MM.1S (cell line): Measurements from ENCODE around the gene LRAT.
"Not testable (repeated sequence)": the region's sequence is repeated elsewhere in the genome, so short reads cannot be mapped to it uniquely, and the experiment has no call there.

Source experiments
- DNase-seq: peaks from one replicate; pipeline ENCODE4 v3.0.0-alpha.2; 2015
- H2AFZ ChIP-seq: fragments of 300-600 bp; sonication (generic); 2 replicates; pipeline ENCODE4 v1.6.0; 2016; ENCODE audit warnings: antibody characterized with exemption, low read length
- H3F3A ChIP-seq: fragments of 300-600 bp; sonication (generic); 2 replicates; pipeline ENCODE4 v1.6.1; 2016; ENCODE audit warnings: mild to moderate bottlenecking, antibody characterized with exemption, low read length, moderate library complexity, mixed read lengths; ENCODE audit not compliant: insufficient read depth
- H3K27ac ChIP-seq: fragments of 300-600 bp; sonication (generic); 2 replicates; pipeline ENCODE4 v1.5.1; 2016; ENCODE audit warnings: mild to moderate bottlenecking, low read length
- H3K27me3 ChIP-seq: fragments of 300-600 bp; sonication (generic); replicated peaks from 2 replicates; pipeline ENCODE4 v1.6.0; 2016; ENCODE audit warnings: low read length; ENCODE audit not compliant: insufficient read depth
- H3K36me3 ChIP-seq: fragments of 300-600 bp; sonication (generic); replicated peaks from 2 replicates; pipeline ENCODE4 v1.6.1; 2016; ENCODE audit warnings: mild to moderate bottlenecking, low read length, mixed read lengths; ENCODE audit not compliant: insufficient read depth
- H3K4me1 ChIP-seq: fragments of 300-600 bp; sonication (generic); 2 replicates; pipeline ENCODE4 v1.6.1; 2016; ENCODE audit warnings: low read length, mixed read lengths
- H3K4me2 ChIP-seq: fragments of 300-600 bp; sonication (generic); 2 replicates; pipeline ENCODE4 v1.6.0; 2016; ENCODE audit warnings: low read depth, low read length
- H3K4me3 ChIP-seq: fragments of 300-600 bp; sonication (generic); 2 replicates; pipeline ENCODE4 v1.5.1; 2016; ENCODE audit warnings: low read length, mixed read lengths
- H3K79me2 ChIP-seq: fragments of 300-600 bp; sonication (generic); 2 replicates; pipeline ENCODE4 v1.6.1; 2016; ENCODE audit warnings: mixed run types, low read length, mixed read lengths
- H3K9ac ChIP-seq: fragments of 300-600 bp; sonication (generic); 2 replicates; pipeline ENCODE4 v1.6.1; 2016; ENCODE audit warnings: low read length, mixed read lengths
- H3K9me2 ChIP-seq: fragments of 300-600 bp; sonication (generic); replicated peaks from 2 replicates; pipeline ENCODE4 v1.6.1; 2016; ENCODE audit warnings: mild to moderate bottlenecking, low read length, mixed read lengths; ENCODE audit not compliant: insufficient read depth
- H3K9me3 ChIP-seq: fragments of 300-600 bp; sonication (generic); replicated peaks from 2 replicates; pipeline ENCODE4 v1.6.1; 2016; ENCODE audit warnings: mild to moderate bottlenecking, low read length, mixed read lengths; ENCODE audit not compliant: insufficient read depth
- H4K20me1 ChIP-seq: fragments of 300-600 bp; sonication (generic); 2 replicates; pipeline ENCODE4 v1.6.1; 2016; ENCODE audit warnings: mild to moderate bottlenecking, low read length, moderate library complexity, mixed read lengths; ENCODE audit not compliant: insufficient read depth
- EZH2 ChIP-seq: fragments of 300-600 bp; sonication (generic); optimal IDR thresholded peaks from 2 replicates; pipeline ENCODE3; 2017; ENCODE audit warnings: low read depth, mild to moderate bottlenecking, antibody characterized with exemption, low read length, mixed read lengths
- EZH2phosphoT487 ChIP-seq: fragments of 300-600 bp; sonication (generic); IDR thresholded peaks from 2 replicates; pipeline ENCODE4 v1.6.1; 2018; ENCODE audit warnings: antibody characterized with exemption, low read length
- TF ChIP-seq, protein P1 (sequence below): fragments of 300-600 bp; sonication (generic); IDR thresholded peaks from 2 replicates; pipeline ENCODE4 v1.5.1; 2016; ENCODE audit warnings: antibody characterized with exemption, low read length, mixed read lengths

LRAT gene

DNA sequence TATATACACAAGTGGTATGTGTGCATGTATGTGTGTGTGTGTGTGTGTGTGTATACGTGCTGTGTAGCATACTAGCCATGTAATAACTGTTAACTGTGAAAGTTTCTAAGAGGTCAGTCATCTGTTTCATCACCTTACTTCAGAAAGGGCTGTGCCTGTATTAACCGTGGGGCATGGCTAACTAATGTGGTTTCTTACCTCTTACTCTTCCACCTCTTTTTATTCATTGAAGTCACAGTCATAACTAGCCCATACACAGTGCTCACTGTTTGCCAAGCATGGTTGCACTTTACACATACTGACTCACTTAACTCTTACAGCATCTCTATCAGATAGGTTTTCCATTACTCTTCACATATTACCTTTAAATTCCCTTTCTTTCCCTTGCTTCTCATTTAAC lies 23.7 kb upstream of the LRAT start:
- no peak for DNase-seq
- H3K79me2 ChIP-seq: no peaks in the 10 kb centered on the region
- H3K27me3 ChIP-seq: no peaks in the 10 kb centered on the region
- H3K9me3 ChIP-seq: no peaks in the 10 kb centered on the region
- H3K9me2 ChIP-seq: no peaks in the 10 kb centered on the region
- no peaks in the 10 kb centered on the region for H4K20me1 ChIP-seq
- H2AFZ ChIP-seq: no peak overlapping the region
- no peak overlapping the region for H3K9ac ChIP-seq
- no peaks in the 10 kb centered on the region for H3K36me3 ChIP-seq
- no peak overlapping the region for H3K4me2 ChIP-seq
- no peak overlapping the region for H3K4me3 ChIP-seq
- no peaks in the 10 kb centered on the region for H3K4me1 ChIP-seq
- TF ChIP-seq EZH2phosphoT487: no peak
- TF ChIP-seq, protein P1, sequence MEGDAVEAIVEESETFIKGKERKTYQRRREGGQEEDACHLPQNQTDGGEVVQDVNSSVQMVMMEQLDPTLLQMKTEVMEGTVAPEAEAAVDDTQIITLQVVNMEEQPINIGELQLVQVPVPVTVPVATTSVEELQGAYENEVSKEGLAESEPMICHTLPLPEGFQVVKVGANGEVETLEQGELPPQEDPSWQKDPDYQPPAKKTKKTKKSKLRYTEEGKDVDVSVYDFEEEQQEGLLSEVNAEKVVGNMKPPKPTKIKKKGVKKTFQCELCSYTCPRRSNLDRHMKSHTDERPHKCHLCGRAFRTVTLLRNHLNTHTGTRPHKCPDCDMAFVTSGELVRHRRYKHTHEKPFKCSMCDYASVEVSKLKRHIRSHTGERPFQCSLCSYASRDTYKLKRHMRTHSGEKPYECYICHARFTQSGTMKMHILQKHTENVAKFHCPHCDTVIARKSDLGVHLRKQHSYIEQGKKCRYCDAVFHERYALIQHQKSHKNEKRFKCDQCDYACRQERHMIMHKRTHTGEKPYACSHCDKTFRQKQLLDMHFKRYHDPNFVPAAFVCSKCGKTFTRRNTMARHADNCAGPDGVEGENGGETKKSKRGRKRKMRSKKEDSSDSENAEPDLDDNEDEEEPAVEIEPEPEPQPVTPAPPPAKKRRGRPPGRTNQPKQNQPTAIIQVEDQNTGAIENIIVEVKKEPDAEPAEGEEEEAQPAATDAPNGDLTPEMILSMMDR: no peak
- no peak for TF ChIP-seq EZH2
- H3K27ac ChIP-seq: no peak overlapping the region
- no peaks in the 10 kb centered on the region for H3F3A ChIP-seq

DNA sequence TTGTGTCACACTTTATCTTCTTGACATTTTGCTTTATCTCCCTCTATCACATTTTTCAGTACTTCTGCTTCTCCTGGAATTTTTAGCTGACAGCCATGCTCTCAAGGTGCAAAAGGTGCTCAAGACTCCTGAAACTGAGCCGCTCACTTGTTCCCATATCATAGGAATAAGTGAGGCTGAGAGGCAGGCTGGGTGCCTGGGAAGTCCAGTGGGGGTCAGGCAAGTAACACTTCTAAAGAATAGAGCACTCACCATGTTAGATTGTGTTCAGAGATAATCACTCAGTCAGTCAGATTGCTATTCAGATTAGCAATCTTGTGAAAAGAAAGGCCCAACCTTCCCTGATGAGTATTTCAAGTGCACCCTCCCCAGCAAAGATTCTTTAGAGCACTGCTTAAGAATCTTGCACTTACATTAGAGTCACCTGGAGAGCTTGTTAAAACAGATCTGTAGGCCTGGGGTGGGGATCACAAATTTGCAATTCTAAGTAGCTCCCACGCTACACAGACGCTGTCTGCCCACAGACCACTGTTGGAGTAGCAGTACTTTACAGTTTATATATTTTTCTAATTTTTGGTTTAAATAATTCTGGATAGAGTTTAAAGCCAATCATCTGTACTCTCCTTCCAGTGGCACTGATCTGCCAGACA lies 23.1 kb upstream of the LRAT start:
- Histone ChIP-seq H3K4me2 (no peak overlapping the region), H3K9me2 (no peaks in the 10 kb centered on the region), H3K79me2 (no peaks in the 10 kb centered on the region), H3K4me3 (no peak overlapping the region), H3K9ac (no peak overlapping the region), H3K9me3 (no peaks in the 10 kb centered on the region), H2AFZ (no peak overlapping the region), H3K36me3 (no peaks in the 10 kb centered on the region), H3F3A (no peaks in the 10 kb centered on the region), H4K20me1 (no peaks in the 10 kb centered on the region), H3K27ac (no peak overlapping the region), H3K27me3 (no peaks in the 10 kb centered on the region), H3K4me1 (no peaks in the 10 kb centered on the region)
- DNase-seq: no peak
- TF ChIP-seq EZH2 (no peak), EZH2phosphoT487 (no peak)

DNA sequence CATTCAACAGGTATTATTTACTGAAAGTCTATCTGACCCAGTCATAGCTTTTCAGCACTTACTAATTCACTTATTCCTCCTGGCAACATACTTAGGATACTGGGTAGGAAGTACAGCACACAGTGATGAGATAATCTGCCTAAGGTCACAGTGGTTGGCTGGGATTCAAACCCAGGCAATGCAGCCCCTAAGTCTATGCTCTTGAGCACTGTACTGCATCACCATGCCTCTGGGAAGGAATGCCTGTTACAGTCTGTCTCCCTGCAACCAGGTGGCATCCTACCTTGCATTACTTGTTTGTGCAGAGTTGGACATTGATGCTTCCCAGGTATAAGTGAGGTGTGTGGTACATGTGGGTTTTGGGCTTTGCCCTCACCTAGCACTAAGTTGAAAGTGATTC lies 21.5 kb upstream of the LRAT start:
- DNase-seq: no peak
- Histone ChIP-seq H3K36me3 (no peaks in the 10 kb centered on the region), H3K9ac (no peak overlapping the region), H3K27me3 (no peaks in the 10 kb centered on the region), H3K79me2 (no peaks in the 10 kb centered on the region), H3F3A (no peaks in the 10 kb centered on the region), H2AFZ (no peak overlapping the region), H3K27ac (no peak overlapping the region), H3K9me3 (no peaks in the 10 kb centered on the region), H3K4me2 (no peak overlapping the region), H3K4me3 (no peak overlapping the region), H3K4me1 (no peaks in the 10 kb centered on the region), H3K9me2 (no peaks in the 10 kb centered on the region), H4K20me1 (no peaks in the 10 kb centered on the region)
- TF ChIP-seq EZH2phosphoT487 (no peak), EZH2 (no peak)
- TF ChIP-seq, protein P1: no peak

DNA sequence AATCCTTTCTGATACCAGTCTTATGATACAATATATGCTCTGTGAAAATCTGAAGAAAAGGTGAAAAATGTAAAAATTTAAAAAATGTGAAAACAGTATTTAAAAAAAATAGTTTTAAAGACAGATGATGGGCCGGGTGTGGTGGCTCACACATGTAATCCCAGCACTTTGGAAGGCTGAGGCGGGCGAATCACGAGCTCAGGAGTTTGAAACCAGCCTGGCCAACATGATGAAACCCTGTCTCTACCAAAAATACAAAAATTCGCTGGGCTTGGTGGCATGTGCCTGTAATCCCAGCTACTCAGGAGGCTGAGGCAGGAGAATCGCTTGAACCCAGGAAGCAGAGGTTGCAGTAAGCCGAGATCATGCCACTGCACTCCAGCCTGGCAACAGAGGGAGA lies 20.2 kb upstream of the LRAT start:
- H3K4me1 ChIP-seq, H3K9ac ChIP-seq, H3K9me2 ChIP-seq, H2AFZ ChIP-seq, H3K27me3 ChIP-seq, H3K27ac ChIP-seq, H3K36me3 ChIP-seq, H3K4me3 ChIP-seq, H4K20me1 ChIP-seq, DNase-seq, H3F3A ChIP-seq, H3K79me2 ChIP-seq, H3K9me3 ChIP-seq, H3K4me2 ChIP-seq: not testable (repeated sequence)
